Activated naive CD8-positive, alpha-beta T cell treated with anti-CD3 and anti-CD28 coated beads, Interleukin-2, amount 10 ng/mL, durations not matched to agents 7 days and 5 days (primary cell): ENCODE data around the gene GSTM5. TPM values are rescaled to one million over a fixed set of nuclear protein-coding genes. Genes with fewer than 3 reads are reported as not detected.
"Not testable (repeated sequence)": the region's sequence is repeated elsewhere in the genome, so short reads cannot be mapped to it uniquely, and the experiment has no call there.

Source experiments
- ATAC-seq: fragments of 150-1000 bp; cut with Tn5 transposase; one replicate; pipeline ENCODE4 v1.10.0; 2021; ENCODE audit warnings: low read depth, moderate library complexity
- POLR2A ChIA-PET: fragments of 350-600 bp; sonication (Branson Sonifier 250); formaldehyde crosslinking; loops from one replicate; lab custom pipeline; 2021; ENCODE audit warnings: antibody characterized with exemption; lab: Charles Lee
- DNase-seq: peaks from one replicate; pipeline ENCODE4 v3.0.0; 2021
- H3K27ac Mint-ChIP-seq: one replicate; pipeline ENCODE4 v1.8.0; 2022; ENCODE audit warnings: mild to moderate bottlenecking, mixed read lengths
- H3K27me3 Mint-ChIP-seq: one replicate; pipeline ENCODE4 v1.8.0; 2022; ENCODE audit warnings: mild to moderate bottlenecking, moderate library complexity, mixed read lengths
- H3K36me3 Mint-ChIP-seq: one replicate; pipeline ENCODE4 v1.8.0; 2021; ENCODE audit warnings: mild to moderate bottlenecking, mixed read lengths
- H3K4me1 Mint-ChIP-seq: one replicate; pipeline ENCODE4 v1.8.0; 2021; ENCODE audit warnings: mixed read lengths
- H3K4me3 Mint-ChIP-seq: one replicate; pipeline ENCODE4 v1.8.0; 2022; ENCODE audit warnings: mild to moderate bottlenecking, moderate library complexity, mixed read lengths
- H3K9me3 Mint-ChIP-seq: one replicate; pipeline ENCODE4 v1.8.0; 2021; ENCODE audit warnings: mixed read lengths
- total RNA-seq, 2 experiments: library from RNA; stranded (reverse); gene quantifications; one replicate each; pipeline ENCODE4 v1.2.3, GENCODE V29; 2021

Gene GSTM5
- total RNA-seq, 2 experiments from 2014 or later: not detected

DNA sequence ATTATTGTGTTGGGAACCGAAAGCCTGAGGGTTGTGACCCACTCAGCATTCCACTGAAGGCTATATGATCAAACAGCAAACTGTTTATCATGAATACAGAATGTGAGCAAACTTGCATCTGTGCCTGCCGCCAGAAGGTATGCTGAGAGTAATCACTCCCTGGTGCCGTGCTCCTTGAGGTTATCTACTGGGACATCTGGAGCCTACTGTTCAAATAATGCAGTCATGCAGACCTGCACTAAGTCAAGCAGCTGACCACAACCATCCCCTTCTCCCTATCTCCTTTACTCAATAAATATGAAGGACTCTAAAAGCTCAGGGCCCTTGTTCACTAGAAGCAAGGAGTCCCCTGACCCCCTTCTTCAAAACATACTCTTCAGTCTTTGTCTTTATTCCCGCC, 13.5 kb downstream of the GSTM5 start:
- POLR2A ChIA-PET: no interaction called here
- Mint-ChIP-seq H3K27ac (no peak overlapping the region), H3K4me1 (no peaks in the 10 kb centered on the region), H3K9me3 (no peaks in the 10 kb centered on the region), H3K27me3 (peaks cover 27% of the 10 kb centered on the region), H3K4me3 (no peak overlapping the region), H3K36me3 (no peaks in the 10 kb centered on the region)
- ATAC-seq: no peak
- no peak for DNase-seq

DNA sequence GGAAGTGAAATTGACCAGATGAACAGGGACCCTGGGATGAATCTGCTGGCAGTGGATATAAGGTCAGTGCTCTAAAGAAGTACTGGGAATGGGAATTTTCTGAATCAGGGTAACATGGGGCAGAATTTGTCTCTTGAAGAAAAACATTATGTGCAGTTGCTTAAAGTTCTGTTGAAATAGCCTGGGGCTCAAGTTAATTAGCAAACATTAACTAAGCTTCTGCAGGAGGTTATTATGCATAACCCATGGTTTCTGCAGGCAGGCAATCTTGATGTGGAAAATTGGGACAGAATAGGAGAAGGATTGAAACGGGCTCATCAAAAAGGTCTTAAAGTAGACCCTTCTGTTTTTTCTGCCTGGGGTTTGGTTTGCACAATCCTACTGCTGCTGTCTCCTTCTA, 14.0 kb downstream of the GSTM5 start:
- DNase-seq (no peak), ATAC-seq (no peak)
- H3K27ac Mint-ChIP-seq: no peak overlapping the region
- peaks cover 26% of the 10 kb centered on the region for H3K27me3 Mint-ChIP-seq
- POLR2A ChIA-PET: no interaction called here
- H3K4me3 Mint-ChIP-seq: no peak overlapping the region
- no peaks in the 10 kb centered on the region for H3K36me3 Mint-ChIP-seq
- no peaks in the 10 kb centered on the region for H3K9me3 Mint-ChIP-seq
- H3K4me1 Mint-ChIP-seq: no peaks in the 10 kb centered on the region

DNA sequence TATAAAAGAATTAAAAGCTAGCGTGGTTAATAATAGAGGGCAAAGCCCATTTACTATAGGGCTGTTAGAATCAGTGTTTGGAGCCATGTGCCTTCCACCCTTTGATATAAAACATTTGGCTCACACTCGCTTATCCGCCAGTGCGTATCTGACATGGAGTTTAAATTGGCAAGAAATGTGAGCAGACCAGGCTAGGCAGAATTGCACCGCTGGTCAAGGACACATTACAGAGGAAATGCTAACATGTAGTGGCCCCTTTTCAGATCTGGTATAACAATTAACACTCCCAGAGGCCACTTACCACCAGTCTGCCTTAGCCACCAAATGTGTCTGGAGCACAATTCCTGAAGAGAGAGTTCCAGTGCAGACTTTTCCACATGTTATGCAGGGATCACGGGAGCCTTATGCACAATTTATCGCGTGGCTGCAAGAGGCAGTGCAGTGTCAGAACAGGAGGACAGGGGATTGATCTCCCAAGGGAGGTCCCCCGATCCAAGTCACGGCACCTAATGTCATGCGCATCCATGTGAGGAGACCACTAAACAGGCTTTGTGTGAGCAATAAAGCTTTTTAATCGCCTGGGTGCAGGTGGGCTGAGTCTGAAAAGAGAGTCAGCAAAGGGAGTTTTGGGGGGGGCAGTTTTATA, 14.8 kb downstream of the GSTM5 start:
- DNase-seq (no peak), ATAC-seq (no peak)
- Mint-ChIP-seq H3K36me3 (no peaks in the 10 kb centered on the region), H3K27me3 (peaks cover 22% of the 10 kb centered on the region), H3K9me3 (no peaks in the 10 kb centered on the region), H3K4me1 (no peaks in the 10 kb centered on the region), H3K27ac (no peak overlapping the region), H3K4me3 (no peak overlapping the region)
- POLR2A ChIA-PET: no interaction called here

DNA sequence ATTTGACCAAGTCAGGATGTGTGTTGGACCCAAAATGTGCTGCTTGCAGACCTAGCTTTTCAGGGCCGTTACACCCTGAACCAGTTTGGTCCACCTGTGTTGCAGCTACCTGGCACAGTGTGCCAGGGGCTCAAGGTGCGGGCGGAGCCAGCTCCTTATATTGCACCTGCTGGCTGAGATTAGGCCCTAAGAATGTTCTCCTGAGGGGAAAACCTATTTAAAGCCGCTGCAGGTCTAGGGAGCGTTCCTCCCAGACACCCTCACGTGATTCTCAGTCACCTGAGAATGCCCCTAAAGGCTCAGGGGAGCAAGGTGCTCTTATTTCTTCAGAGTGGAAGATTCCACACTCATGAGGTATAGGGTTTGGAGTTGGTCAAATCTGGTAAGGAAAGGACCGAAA, 16.8 kb downstream of the GSTM5 start:
- Mint-ChIP-seq H3K9me3 (no peaks in the 10 kb centered on the region), H3K4me3 (no peak overlapping the region), H3K27me3 (peaks cover 24% of the 10 kb centered on the region), H3K4me1 (no peaks in the 10 kb centered on the region), H3K36me3 (no peaks in the 10 kb centered on the region), H3K27ac (no peak overlapping the region)
- POLR2A ChIA-PET: no interaction called here
- no peak for DNase-seq
- no peak for ATAC-seq

DNA sequence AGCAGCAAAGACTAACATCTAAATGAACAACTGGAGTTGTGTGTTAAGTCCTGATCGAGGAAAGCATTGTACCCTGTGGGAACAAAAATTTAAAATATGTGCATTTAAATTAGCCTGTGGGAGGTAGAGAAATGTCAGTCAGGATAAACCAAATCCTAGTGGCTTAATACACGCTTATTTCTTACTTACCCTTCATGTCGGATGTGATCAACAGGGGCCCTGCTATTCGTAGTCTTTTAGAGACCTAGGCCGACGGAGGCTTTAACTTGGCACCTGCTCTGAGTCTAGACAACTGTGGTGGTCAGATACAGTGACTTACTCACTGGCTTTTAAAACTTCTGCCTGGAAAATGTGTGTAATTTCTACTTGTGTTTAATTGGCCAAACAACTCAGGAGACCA, 18.6 kb downstream of the GSTM5 start:
- H3K36me3 Mint-ChIP-seq: peaks cover 2% of the 10 kb centered on the region
- POLR2A ChIA-PET: no interaction called here
- H3K9me3 Mint-ChIP-seq: no peaks in the 10 kb centered on the region
- no peaks in the 10 kb centered on the region for H3K4me1 Mint-ChIP-seq
- no peak for DNase-seq
- H3K27me3 Mint-ChIP-seq: peaks cover 25% of the 10 kb centered on the region
- H3K4me3 Mint-ChIP-seq: no peak overlapping the region
- no peak overlapping the region for H3K27ac Mint-ChIP-seq
- no peak for ATAC-seq

DNA sequence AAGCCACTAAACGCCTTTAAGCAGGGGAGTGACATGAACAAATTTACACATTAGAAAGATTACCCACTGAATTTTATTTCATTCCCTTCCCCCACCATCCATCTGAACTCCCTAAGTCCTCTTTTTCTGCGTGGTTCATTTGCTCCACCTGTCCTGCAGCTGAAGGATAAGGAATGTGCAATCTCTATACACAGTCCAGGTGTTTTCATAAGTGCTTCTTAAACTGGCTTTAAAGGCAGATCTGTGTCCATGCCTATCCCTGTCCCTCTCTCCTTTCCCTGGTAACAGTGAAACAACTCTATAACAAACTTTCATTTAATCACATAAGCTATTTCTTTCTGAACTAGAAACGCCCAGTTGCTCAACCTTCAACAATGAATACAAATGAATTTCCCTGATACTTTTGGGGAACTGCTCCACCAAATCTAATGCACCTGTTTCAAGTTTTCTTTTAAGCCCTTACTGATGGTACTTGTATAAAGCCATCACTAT, 20.4 kb downstream of the GSTM5 start:
- no peak for DNase-seq
- no peaks in the 10 kb centered on the region for H3K9me3 Mint-ChIP-seq
- peaks cover 2% of the 10 kb centered on the region for H3K36me3 Mint-ChIP-seq
- ATAC-seq: no peak
- H3K27me3 Mint-ChIP-seq: peaks cover 22% of the 10 kb centered on the region
- POLR2A ChIA-PET: no interaction called here
- no peak overlapping the region for H3K27ac Mint-ChIP-seq
- no peak overlapping the region for H3K4me3 Mint-ChIP-seq
- no peaks in the 10 kb centered on the region for H3K4me1 Mint-ChIP-seq

DNA sequence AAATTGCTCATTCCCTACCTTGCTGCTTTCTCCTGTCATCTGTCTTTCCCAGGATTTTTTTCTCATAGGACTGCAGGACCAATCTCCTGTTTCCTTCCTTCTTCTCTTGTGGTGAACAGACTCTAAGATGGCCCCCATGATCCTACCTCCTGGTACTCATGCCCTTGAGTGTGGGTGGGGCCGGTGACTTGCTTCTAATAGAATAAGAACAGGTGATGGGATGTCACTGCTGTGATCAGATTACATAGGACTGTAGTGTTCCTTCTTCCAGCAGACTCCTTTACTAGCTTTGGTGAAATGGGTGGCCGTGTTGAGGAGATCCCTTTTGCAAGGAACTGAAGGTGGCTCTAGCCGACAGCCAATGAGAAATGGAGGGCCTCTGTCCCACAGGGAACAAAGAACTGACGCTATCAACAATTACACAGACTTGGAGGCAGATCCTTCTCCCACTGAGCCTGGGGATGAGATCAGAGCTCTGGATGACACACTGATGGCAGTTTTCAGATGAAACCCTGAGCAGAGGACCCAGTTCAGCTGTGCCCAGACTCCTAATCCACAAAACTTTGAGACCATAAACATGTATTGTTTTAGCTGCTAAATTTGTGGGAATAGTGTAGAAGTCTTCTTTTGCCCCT, 21.3 kb downstream of the GSTM5 start:
- no peak overlapping the region for H3K27ac Mint-ChIP-seq
- peaks cover 27% of the 10 kb centered on the region for H3K27me3 Mint-ChIP-seq
- DNase-seq (no peak), ATAC-seq (no peak)
- H3K4me3 Mint-ChIP-seq: no peak overlapping the region
- no peaks in the 10 kb centered on the region for H3K9me3 Mint-ChIP-seq
- H3K36me3 Mint-ChIP-seq: peaks cover 2% of the 10 kb centered on the region
- H3K4me1 Mint-ChIP-seq: no peaks in the 10 kb centered on the region
- POLR2A ChIA-PET: no interaction called here

DNA sequence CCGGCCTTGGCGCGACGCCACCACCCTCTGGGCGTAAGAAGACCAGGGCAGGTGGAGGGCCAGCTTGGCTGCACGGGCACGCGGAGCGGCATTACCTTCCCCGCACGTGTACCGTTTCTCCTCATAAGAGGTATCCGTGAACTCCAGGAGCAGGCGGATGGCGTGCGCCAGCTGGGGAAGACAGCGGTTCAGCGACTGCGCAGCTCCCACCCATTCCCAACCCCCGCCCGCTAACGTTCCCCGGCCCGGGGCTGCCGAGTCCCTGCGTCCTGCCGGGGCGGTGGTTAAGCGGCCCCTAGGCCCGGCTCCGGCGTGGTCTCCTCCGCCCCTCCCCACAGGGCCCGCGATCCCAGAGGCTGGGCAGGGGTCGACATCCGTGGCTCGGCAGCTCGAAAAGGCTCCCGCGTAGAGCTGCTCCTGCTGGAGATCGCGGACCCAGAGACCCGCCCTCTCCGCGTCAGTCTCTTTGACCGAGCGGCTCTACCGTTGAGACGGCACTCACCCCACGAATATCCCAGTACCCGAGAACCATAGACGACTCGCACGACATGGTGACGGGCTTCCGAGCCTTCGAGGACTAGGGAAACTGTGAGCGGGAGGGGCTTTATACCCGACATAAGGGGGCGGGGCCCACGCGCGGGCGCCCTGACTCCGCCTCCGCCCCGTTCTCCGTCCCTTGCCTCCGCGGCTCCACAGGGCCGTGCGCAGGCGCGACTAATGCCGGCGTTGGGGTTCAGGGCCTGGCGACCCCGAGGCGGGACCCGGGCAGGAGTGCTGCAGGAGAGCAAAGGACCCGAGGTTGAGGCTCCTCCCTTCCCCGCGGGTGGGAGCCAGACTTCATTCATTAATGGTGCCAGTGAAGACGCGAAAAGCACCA, 27.9 kb downstream of the GSTM5 start:
- H3K9me3 Mint-ChIP-seq: no peaks in the 10 kb centered on the region
- H3K4me3 Mint-ChIP-seq: peak overlapping the region; percentile 81
- peaks cover 42% of the 10 kb centered on the region for H3K27me3 Mint-ChIP-seq
- H3K4me1 Mint-ChIP-seq: peaks cover 11% of the 10 kb centered on the region
- H3K36me3 Mint-ChIP-seq: peaks cover 2% of the 10 kb centered on the region
- H3K27ac Mint-ChIP-seq: peak overlapping the region; percentile 67
- peak; percentile 92 for ATAC-seq
- POLR2A ChIA-PET: interaction anchor here (1.2 kb wide), 1 partner anchor 640 kb away, joined by 3 read pairs; no protein-coding TSS in a partner anchor
- DNase-seq: peak; percentile 84

DNA sequence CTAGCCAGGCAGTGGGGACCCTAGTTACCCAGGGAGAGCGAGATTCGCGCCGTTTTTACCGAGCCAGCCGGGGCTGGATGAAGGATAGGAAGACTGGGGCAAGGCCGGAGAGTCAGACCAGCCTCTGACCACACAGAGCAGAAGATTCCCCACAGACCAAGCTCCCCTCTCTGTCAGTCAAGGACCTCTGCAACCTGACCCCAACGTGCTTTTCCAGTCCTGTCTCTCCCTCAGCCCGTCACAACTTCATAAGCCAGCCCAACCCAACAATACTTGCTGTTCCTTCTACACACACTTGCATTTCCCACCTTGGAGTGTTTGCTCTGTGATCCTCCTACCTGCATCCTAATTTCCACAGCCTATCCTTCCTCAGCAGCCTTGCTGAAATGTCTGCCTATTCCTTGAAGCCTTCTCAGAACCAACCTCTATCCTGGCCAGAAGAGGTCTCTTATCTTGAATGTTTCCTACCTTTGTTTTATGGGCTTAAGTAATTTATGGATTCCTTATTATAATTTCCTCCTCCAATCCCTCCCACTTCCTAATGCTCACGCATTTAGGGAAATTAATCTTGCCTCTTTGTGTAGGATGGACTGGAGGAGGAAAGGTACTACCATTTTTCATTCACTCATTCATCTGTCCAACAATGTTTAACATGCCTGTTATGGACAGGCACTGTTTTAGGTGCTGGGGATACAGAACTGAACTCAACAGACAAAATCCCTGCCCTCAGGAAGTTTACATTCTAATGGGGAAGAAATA, 28.7 kb downstream of the GSTM5 start, which contains the start of gene GSTM3:
Gene GSTM3, minus strand, starts transcription at position 424 of the 759 bp plus-strand sequence. CDS start 751 bp downstream, outside the sequence.
- POLR2A ChIA-PET: interaction anchor here (1.2 kb wide), 1 partner anchor 641 kb away, joined by 3 read pairs; no protein-coding TSS in a partner anchor
- Mint-ChIP-seq H3K4me3 (peak within 1 kb of the TSS; percentile 81), H3K9me3 (no peaks in the 10 kb centered on the region), H3K4me1 (peaks cover 11% of the 10 kb centered on the region), H3K27me3 (peaks cover 48% of the 10 kb centered on the region), H3K36me3 (no peaks in the 10 kb centered on the region), H3K27ac (peak within 1 kb of the TSS; percentile 67)
- DNase-seq: no peak
- no peak for ATAC-seq

DNA sequence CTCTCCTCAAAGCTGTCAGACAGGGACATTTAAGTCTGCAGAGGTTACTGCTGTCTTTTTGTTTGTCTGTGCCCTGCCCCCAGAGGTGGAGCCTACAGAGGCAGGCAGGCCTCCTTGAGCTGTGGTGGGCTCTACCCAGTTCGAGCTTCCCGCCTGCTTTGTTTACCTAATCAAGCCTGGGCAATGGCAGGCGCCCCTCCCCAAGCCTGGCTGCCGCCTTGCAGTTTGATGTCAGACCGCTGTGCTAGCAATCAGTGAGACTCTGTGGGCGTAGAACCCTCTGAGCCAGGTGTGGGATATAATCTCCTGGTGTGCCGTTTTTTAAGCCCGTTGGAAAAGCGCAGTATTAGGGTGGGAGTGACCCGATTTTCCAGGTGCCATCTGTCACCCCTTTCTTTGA, 36.3 kb downstream of the GSTM5 start:
- H3K27ac Mint-ChIP-seq, H3K9me3 Mint-ChIP-seq, DNase-seq, H3K36me3 Mint-ChIP-seq, H3K4me3 Mint-ChIP-seq, POLR2A ChIA-PET, H3K4me1 Mint-ChIP-seq, ATAC-seq: not testable (repeated sequence)
- H3K27me3 Mint-ChIP-seq: peaks cover 24% of the 10 kb centered on the region

DNA sequence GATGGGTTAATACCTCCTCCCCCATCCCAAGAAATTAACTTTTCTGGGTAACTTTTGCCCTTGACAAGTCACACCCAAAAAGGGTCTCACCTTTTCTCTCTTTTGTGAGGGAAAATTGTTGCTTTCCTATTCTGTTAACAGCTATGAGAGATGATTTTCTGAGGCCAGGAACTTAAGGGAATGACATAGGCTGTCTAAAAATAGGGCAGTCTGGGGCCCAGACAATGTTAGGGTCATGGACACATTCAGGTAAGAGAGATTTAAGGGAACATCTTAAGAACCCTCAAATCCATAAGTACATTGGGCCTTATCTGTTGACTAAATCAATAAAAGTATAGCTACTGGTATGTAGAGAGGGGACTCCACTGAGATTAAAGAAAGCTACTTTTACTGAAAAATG, 37.2 kb downstream of the GSTM5 start:
- H3K27ac Mint-ChIP-seq: no peak overlapping the region
- POLR2A ChIA-PET: no interaction called here
- no peak overlapping the region for H3K4me3 Mint-ChIP-seq
- ATAC-seq: no peak
- DNase-seq: no peak
- H3K4me1 Mint-ChIP-seq: no peaks in the 10 kb centered on the region
- no peaks in the 10 kb centered on the region for H3K9me3 Mint-ChIP-seq
- peaks cover 24% of the 10 kb centered on the region for H3K27me3 Mint-ChIP-seq
- no peaks in the 10 kb centered on the region for H3K36me3 Mint-ChIP-seq

DNA sequence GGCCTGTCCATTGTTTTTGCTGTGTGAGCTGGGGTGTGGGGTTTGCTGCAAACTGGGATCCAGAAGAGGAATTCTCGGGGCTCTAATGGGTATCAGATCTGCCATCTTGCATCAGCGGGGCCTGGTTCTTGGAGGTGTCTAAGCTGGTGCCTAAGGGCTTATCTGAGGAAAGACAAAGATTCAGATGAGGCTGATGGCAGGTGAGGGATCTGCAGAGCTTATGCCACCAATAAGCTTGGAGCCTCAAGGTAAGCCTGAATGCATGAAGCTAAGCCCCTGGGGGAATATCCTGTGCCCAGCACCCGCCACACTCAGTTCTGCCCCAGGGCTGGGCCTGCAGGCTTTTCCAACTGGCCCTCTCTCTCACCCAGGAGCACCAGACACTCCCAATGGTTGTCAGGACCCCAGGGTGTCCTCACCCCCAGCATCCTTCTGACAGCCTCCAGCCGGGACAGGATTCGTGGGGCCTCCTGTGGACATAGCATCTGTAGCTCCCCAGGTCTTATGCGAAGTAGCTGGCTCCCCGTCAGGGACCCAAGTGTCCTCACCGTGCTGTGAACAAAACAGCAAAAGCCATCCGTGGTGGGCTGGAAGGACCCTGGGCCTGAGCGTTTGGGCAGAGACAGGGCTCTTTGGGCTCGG, 38.3 kb downstream of the GSTM5 start:
- Mint-ChIP-seq H3K4me1 (no peaks in the 10 kb centered on the region), H3K36me3 (no peaks in the 10 kb centered on the region), H3K9me3 (no peaks in the 10 kb centered on the region), H3K27me3 (peaks cover 24% of the 10 kb centered on the region), H3K4me3 (no peak overlapping the region), H3K27ac (no peak overlapping the region)
- ATAC-seq (no peak), DNase-seq (no peak)
- POLR2A ChIA-PET: no interaction called here
